Fibroblast of upper back skin (primary cell): ENCODE measurements around the gene MLST8.
"Not testable (repeated sequence)": the region's sequence is repeated elsewhere in the genome, so short reads cannot be mapped to it uniquely, and the experiment has no call there.

Experiments
- DNase-seq: peaks from one replicate; pipeline ENCODE4 v3.0.0-alpha.2; 2013

MLST8 gene

DNA sequence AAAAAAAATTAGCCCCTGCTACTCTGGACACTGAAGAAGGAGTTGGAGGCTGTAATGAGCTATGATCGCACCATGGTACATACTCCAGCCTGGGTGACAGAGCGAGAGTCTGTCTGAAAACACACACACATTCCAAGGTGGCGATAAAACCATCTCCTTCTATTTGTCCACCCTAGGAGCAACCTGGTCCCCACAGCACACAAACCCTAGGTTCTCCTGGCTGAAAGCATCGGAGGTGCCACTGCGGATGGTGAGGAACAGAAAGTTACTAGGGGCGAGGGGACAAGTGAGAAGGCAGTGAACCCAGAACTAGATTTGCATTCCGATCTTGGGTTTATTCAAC lies 47.5 kb downstream of the MLST8 start:
- DNase-seq, result no peak

GRCh38 chr16:2253293-2253692 lies 48.0 kb downstream of the MLST8 start:
- no peak for DNase-seq

DNA sequence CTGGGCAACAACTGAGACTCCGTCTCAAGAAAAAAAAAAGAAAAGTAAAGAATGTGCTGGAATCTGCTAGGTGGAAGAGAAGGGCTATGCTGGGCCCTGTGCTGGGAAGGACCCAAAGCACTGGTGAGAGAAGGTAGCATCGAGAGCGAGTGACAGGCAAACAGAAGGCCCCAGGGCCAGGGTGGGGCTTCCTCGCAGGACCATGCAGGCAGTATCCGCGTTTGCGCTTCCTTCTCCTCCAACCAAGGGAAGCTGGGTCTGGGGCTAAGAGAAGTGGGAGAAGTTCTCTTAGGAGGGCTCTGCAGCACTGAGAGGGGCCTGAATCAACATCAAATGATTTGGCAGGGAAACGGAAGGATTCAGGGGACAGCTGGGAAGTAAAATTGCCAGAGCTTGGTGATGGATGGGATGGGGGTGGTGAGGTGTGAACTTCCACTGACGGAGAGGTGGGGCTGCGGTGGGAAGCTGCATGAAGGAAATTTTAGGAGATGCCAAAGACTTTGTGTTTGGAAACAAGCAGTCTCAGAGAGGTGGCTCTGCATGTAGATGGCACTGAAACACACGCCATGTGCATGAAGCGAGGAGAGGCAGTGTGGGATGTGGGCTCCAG lies 51.4 kb downstream of the MLST8 start:
- no peak for DNase-seq

- DNase-seq, result no peak
Measured at GRCh38 chr16:2257726-2258125, 52.5 kb downstream of the MLST8 start.

DNA sequence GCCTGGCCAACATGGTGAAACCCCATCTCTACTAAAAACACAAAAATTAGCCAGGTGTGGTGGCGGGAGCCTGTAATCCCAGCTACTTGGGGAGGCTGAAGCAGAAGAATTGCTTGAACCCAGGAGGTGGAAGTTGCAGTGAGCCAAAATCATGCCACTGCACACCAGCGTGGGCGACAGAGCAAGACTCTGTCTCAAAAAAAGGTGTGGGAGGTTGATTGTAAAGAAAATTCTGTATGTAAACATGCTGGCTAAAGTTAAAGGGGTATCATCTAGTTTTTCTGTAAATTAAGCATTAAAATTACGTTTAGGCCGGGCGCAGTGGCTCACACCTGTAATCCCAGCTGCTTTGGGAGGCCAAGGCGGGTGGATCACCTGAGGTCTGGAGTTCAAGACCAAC lies 53.3 kb downstream of the MLST8 start:
- DNase-seq, result not testable (repeated sequence)
